ENCODE data around the gene IER3. TPM values are rescaled to one million over a fixed set of nuclear protein-coding genes. Genes with fewer than 3 reads are reported as not detected.

Gene IER3
- total and polyA plus RNA-seq, 2 of the 8 experiments (the other 6 are each of a cell fraction or from before 2014, with no cell fraction given), result 11.9 to 26.5 TPM

DNA sequence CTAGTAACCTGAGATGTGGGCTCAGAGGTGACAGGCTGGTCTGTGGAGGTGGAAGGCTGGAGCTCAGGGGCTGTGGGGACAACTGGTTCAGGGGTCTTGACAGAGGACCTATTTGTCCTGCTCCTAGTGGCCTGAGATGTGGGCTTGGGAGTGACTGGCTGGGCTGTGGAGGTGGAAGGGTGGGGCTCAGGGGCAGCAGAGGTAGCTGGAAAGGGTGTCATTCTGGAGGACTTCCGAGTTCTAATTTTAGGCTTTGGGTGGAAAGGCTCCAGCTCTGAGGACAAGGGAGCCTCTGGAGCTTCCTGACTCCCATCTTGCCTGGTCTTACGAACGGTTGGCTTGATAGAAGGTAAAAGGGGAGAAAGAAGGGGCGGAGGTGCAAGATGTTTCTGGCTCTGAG is 38.7 kb downstream of the IER3 start:
- Histone ChIP-seq H3K27me3 (replicated peaks in 1 of 4; ENCODE audit: control insufficient read depth in 3 of 4, extremely low read depth in 1 of 4, insufficient read depth in 3 of 4, low read length in 3 of 4) (no peaks in the 10 kb centered on the region), H4K91ac (replicated peaks; ENCODE audit: insufficient read length, low read length) (no peak overlapping the region), H3K79me1 (ENCODE audit: low read depth, low read length) (no peaks in the 10 kb centered on the region), H3K79me2 (ENCODE audit: control insufficient read depth in 1 of 2, insufficient read depth in 2 of 2, low read length in 2 of 2) (no peaks in the 10 kb centered on the region), H3K27ac (ENCODE audit: low read depth, low read length) (no peak overlapping the region), H2AFZ (ENCODE audit: low read length) (no peak overlapping the region), H4K5ac (ENCODE audit: insufficient read length, low read depth, low read length) (no peak overlapping the region), H3K23ac (ENCODE audit: insufficient read length) (no peak overlapping the region), H2BK12ac (ENCODE audit: low read depth, low read length) (no peak overlapping the region), H3K9me3 (ENCODE audit: insufficient read depth in 2 of 2, low read depth in 1 of 2, low read length in 1 of 2) (no peaks in the 10 kb centered on the region), H2BK5ac (ENCODE audit: low read depth, low read length) (no peak overlapping the region), H4K20me1 (replicated peaks in 1 of 2; ENCODE audit: control insufficient read depth in 1 of 2, insufficient read depth in 2 of 2, low read length in 2 of 2) (peaks cover 3 to 4% of the 10 kb centered on the region in 2 experiments), H2BK15ac (ENCODE audit: low read length) (no peak overlapping the region), H3K36me3 (ENCODE audit: control insufficient read depth in 2 of 4, insufficient read depth in 4 of 4, low read length in 3 of 4) (peaks cover 5 to 41% (median 25%) of the 10 kb centered on the region in 4 experiments; a peak in 6 of 8 replicates), H3K14ac (ENCODE audit: insufficient read length) (no peak overlapping the region), H3K23me2 (ENCODE audit: low read depth, low read length) (no peaks in the 10 kb centered on the region), H3K9ac (replicated peaks in 1 of 4; ENCODE audit: extremely low read depth in 1 of 4, low read depth in 3 of 4, low read length in 3 of 4) (no peak overlapping the region), H2BK120ac (replicated peaks; ENCODE audit: low read depth, low read length) (no peak overlapping the region), H3K4me3 (ENCODE audit: extremely low read depth in 1 of 4, insufficient read depth in 2 of 4, low read depth in 3 of 4, low read length in 4 of 4) (no peak overlapping the region), H3K4me1 (replicated peaks in 1 of 4; ENCODE audit: control insufficient read depth in 3 of 4, insufficient read depth in 4 of 4, low read length in 3 of 4) (no peaks in the 10 kb centered on the region; a peak in 1 of 7 replicates), H3K4me2 (ENCODE audit: insufficient read depth in 1 of 2, low read depth in 2 of 2, low read length in 2 of 2) (no peak overlapping the region), H4K8ac (ENCODE audit: extremely low read depth, insufficient read depth, low read length) (no peak overlapping the region), H3K56ac (replicated peaks; ENCODE audit: insufficient read length, low read depth, low read length) (no peak overlapping the region), H2BK20ac (ENCODE audit: low read length) (no peak overlapping the region), H3K18ac (ENCODE audit: extremely low read depth, low read length) (no peak overlapping the region), H2AK5ac (ENCODE audit: low read depth, low read length) (no peak overlapping the region), H3K4ac (replicated peaks; ENCODE audit: insufficient read length, low read depth, low read length) (no peak overlapping the region)
- TF ChIP-seq CHD1 (IDR thresholded peaks at IDR 0.05; ENCODE audit: low read depth, low read length) (no peak), CEBPB (IDR thresholded peaks at IDR 0.05; ENCODE audit: low read depth, low read length) (no peak)
- FAIRE-seq, result no peak
- 91% methylated on average over 4 of the region's 4 CpGs; no CpG with 5 or more reads in 1 of the 2 experiments for WGBS, 2 experiments (ENCODE audit: extremely low coverage in 1 of 2, insufficient coverage in 1 of 2, insufficient read length in 1 of 2, insufficient replicate concordance in 2 of 2, low coverage in 1 of 2, low lambda C conversion rate in 2 of 2, missing lambda C conversion rate in 1 of 2)
- ChIA-PET POLR2A (ENCODE audit: partially characterized antibody) (interaction anchor here (1.1 to 35.9 kb wide), 4 partner anchors 5 to 26 kb away, joined by 4 to 732 read pairs (median 368); partner anchors contain the start of genes MDC1, NRM and TUBB), CTCF (ENCODE audit: partially characterized antibody) (interaction anchor here (0.7 to 2.3 kb wide), 10 partner anchors 7 to 139 kb away, joined by 3 to 14 read pairs (median 7); partner anchors contain the start of genes DHX16 and MDC1)
- no peak for DNase-seq (ENCODE audit: low read depth in 1 of 2, low spot score in 2 of 2)
